GM06990 (cell line): ENCODE data around the gene DNAJB1.

Experiments
- DNase-seq: peaks from one replicate; pipeline ENCODE4 v3.0.0-alpha.2; 2011; ENCODE audit not compliant: insufficient read length; ENCODE audit errors: extremely low read depth
- H3K27me3 ChIP-seq: replicated peaks from 2 replicates; pipeline ENCODE4 v1.6.0; 2011; ENCODE audit warnings: low read length; ENCODE audit not compliant: control insufficient read depth, insufficient read depth
- H3K36me3 ChIP-seq: 2 replicates; pipeline ENCODE4 v1.5.1; 2011; ENCODE audit warnings: low read length; ENCODE audit not compliant: control insufficient read depth, insufficient read depth
- H3K4me3 ChIP-seq: replicated peaks from 2 replicates; pipeline ENCODE4 v1.5.1; 2011; ENCODE audit warnings: low read depth, mild to moderate bottlenecking, control low read depth, low read length
- TF ChIP-seq, protein P1 (sequence below): IDR thresholded peaks from 2 replicates; pipeline ENCODE4 v1.5.1; 2011; ENCODE audit warnings: low read length, control low read depth, mild to moderate bottlenecking, inconsistent platforms; ENCODE audit not compliant: insufficient read depth, poor library complexity, severe bottlenecking

Gene DNAJB1

DNA sequence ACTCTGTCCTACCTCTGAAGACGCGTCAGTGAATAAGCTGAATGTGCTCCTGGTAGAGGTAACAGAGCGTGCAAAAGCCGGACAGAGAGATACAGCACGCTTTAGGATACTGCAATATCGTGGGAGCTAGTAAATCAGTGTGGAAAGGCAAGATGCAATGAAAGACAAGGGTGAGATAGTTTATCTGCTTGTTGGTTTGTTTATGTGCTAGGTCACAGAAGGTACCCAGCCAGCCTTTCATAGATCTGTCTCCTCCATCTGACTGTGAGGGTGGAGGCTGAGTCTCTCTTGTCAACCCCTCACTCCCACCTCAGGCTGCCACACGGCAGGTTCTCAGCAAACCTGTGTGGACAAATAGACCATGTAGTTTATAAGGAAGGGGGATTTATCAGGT lies 21.4 kb downstream of the DNAJB1 start:
- Histone ChIP-seq H3K27me3 (no peaks in the 10 kb centered on the region), H3K36me3 (no peaks in the 10 kb centered on the region), H3K4me3 (no peak overlapping the region)
- TF ChIP-seq, protein P1, sequence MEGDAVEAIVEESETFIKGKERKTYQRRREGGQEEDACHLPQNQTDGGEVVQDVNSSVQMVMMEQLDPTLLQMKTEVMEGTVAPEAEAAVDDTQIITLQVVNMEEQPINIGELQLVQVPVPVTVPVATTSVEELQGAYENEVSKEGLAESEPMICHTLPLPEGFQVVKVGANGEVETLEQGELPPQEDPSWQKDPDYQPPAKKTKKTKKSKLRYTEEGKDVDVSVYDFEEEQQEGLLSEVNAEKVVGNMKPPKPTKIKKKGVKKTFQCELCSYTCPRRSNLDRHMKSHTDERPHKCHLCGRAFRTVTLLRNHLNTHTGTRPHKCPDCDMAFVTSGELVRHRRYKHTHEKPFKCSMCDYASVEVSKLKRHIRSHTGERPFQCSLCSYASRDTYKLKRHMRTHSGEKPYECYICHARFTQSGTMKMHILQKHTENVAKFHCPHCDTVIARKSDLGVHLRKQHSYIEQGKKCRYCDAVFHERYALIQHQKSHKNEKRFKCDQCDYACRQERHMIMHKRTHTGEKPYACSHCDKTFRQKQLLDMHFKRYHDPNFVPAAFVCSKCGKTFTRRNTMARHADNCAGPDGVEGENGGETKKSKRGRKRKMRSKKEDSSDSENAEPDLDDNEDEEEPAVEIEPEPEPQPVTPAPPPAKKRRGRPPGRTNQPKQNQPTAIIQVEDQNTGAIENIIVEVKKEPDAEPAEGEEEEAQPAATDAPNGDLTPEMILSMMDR, result no peak
- no peak for DNase-seq

DNA sequence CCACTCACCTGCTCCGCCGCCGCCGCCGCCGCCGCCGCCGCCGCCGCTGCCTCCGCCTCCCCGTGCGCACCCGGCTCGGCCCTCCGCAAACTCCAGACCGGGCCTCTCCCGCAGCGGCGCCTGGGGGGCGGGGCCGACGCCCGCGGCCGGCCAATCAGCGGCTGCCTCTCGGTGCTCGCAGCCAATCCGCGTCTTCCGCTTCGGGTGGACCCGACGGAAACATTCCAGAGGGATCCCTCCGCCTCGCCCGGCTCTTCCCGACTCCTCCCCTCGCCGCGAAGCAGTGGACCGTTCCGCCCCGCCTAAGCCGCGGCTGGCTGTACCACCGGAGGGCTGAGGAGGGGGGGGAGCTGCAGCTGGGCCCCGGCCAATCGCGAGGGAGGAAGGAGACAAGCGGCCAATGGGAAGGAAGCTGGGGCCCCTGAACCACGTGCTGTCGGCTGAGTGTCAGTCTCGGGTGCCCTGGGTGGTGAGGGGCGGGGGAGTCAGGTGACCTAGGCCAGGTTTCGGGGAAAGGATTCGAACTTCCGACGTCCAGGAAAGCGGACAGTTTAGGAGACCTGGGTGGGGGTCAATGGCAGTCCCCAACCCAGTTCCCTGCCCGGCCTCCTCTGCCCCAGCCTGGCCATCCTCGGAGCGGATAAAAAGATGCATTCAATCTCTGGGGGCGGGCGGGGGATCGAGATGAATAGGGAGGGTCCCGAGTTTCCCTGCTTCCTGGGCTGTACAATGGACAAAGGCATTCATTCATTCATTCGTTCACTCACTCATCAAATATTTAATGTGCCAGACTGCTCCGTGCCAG lies 22.0 kb downstream of the DNAJB1 start, which contains the start of gene GIPC1:
Gene GIPC1, minus strand, starts transcription at position 99 of the 805 bp plus-strand sequence. CDS start 13,151 bp downstream, outside the sequence.
- TF ChIP-seq, protein P1, result no peak
- Histone ChIP-seq H3K27me3 (no peaks in the 10 kb centered on the region), H3K36me3 (no peaks in the 10 kb centered on the region), H3K4me3 (peak within 1 kb of the TSS; percentile 68)
- DNase-seq, result peak; percentile 89

DNA sequence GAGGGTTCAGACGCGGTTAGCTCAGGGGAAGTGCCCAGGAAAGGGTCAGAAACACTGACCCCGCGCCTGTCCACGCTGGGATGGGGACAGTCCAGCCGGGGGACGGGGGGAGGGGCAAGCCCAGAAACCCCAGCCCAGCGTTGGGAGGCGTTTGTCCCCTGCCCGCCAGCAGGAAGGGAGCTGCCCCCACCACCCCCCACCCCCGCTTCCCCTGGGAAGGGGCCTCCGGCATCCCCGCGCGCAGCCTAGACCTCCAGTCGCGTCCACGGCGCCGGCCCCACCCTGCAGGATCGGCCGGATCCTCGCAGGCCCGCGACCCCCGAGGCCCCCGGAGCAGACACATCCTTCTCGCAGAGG lies 22.5 kb downstream of the DNAJB1 start:
- Histone ChIP-seq H3K4me3 (peak overlapping the region; percentile 68), H3K27me3 (no peaks in the 10 kb centered on the region), H3K36me3 (no peaks in the 10 kb centered on the region)
- TF ChIP-seq, protein P1, result no peak
- no peak for DNase-seq

DNA sequence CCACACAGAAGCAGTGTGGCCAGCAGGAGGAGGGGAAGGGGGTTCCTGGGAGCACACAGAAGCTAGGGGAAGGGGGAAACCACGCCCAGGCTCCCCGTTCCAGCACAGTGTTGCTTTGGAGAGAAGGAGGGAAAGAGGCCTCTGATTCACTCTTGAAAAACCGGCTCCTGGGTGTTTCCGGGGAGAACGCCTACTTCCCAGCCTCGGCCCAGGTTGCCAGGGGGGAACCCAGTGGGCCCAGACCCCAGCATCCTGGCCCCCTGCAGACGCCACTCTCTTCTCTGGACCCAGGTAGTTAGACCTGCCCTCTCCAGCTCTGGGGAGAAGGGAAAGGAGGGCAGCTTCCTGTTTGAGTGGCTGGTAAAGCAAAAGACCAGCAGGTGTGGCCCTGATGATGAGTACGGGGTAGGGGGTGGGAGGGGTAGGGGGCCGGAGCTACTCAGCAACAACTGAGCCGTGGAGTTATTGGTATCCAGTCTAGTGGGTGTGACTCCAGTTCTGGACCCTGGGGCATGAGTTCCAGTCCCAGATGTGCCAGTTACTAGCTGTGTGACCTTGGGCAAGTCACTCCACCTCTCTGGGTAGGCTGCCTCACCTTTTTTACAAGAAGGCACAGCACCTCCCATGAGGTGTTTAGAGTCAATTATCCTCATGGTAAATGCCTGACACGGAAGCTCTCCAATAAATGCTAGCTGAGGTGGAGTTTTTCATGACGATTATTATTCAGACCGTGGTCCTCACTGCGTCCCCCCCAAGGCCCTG lies 23.1 kb downstream of the DNAJB1 start:
- Histone ChIP-seq H3K36me3 (no peaks in the 10 kb centered on the region), H3K4me3 (peak overlapping the region; percentile 68), H3K27me3 (no peaks in the 10 kb centered on the region)
- TF ChIP-seq, protein P1, result no peak
- no peak for DNase-seq

DNA sequence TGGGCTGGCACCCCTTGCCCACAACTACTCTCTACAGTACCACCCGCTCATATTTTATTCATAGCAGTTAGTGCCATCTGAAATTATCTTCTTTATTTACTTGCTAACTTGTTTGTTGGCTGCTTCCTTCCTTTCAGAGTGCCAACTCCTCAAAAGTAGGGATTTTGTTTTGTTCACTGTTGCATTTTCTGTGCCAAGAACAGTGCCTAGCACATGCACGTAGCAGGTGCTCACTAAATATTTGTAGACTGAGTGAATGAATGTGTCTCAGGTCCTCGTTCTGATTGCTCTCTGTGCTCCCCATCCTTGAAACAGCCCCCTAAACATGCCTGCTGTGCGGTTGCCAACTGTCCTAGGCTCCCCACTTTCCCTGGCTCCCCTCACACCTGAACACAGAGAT lies 23.8 kb downstream of the DNAJB1 start:
- no peak for DNase-seq
- no peaks in the 10 kb centered on the region for H3K27me3 ChIP-seq
- TF ChIP-seq, protein P1, result no peak
- no peak overlapping the region for H3K4me3 ChIP-seq
- no peaks in the 10 kb centered on the region for H3K36me3 ChIP-seq
